ENCODE measurements around the gene COBL. TPM values are rescaled to one million over a fixed set of nuclear protein-coding genes. Genes with fewer than 3 reads are reported as not detected.

Gene COBL
- total RNA-seq, 1 donor from 2014 or later = not detected

DNA sequence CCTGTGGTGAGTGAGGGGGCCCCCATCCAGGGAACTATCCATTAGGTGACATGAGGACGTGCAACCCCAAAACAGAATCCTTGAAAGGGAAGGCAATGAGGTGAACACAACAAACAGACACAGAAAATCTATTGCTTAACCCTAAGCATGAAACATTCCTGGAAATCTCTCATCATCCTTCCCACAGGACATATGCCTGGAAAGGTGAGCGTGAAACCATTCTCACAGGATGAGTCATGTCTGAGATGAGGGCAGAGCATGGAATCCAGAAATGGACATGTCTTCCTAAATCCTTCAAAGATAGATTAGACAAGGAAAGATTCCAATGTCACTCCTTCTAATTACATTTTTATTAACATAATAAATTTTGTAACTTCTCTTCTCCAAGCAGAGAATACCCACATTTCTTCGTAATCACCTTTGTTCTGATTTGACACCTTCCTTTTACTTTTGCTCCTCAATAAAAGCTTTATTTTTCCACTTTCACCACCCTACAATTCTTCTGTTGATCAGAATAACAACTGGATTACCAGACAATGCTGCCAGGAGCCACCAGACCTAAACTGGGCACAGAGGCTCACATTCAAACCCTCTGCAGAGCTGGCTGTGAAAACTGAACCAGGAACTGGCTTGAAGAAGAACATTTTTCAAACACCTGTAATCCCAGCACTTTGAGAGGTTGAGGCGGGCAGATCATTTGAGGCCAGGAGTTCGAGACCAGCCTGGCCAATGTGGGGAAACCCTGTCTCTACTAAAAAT, 67.2 kb downstream of the COBL start:
- Mint-ChIP-seq H3K36me3 (ENCODE audit: unreplicated experiment) (no peaks in the 10 kb centered on the region), H3K9me3 (ENCODE audit: unreplicated experiment) (no peaks in the 10 kb centered on the region), H3K27ac (ENCODE audit: unreplicated experiment) (no peak overlapping the region), H3K27me3 (ENCODE audit: unreplicated experiment) (peaks cover 16% of the 10 kb centered on the region), H3K4me1 (ENCODE audit: unreplicated experiment) (no peaks in the 10 kb centered on the region), H3K4me3 (ENCODE audit: unreplicated experiment) (no peak overlapping the region)
- TF ChIP-seq, protein P1, sequence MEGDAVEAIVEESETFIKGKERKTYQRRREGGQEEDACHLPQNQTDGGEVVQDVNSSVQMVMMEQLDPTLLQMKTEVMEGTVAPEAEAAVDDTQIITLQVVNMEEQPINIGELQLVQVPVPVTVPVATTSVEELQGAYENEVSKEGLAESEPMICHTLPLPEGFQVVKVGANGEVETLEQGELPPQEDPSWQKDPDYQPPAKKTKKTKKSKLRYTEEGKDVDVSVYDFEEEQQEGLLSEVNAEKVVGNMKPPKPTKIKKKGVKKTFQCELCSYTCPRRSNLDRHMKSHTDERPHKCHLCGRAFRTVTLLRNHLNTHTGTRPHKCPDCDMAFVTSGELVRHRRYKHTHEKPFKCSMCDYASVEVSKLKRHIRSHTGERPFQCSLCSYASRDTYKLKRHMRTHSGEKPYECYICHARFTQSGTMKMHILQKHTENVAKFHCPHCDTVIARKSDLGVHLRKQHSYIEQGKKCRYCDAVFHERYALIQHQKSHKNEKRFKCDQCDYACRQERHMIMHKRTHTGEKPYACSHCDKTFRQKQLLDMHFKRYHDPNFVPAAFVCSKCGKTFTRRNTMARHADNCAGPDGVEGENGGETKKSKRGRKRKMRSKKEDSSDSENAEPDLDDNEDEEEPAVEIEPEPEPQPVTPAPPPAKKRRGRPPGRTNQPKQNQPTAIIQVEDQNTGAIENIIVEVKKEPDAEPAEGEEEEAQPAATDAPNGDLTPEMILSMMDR (IDR thresholded peaks at IDR 0.05) = no peak
- DNase-seq (ENCODE audit: extremely low spot score, unreplicated experiment) = no peak

GRCh38 chr7:51246258-51247245, 70.1 kb downstream of the COBL start:
- Mint-ChIP-seq H3K27ac (ENCODE audit: unreplicated experiment) (no peak overlapping the region), H3K9me3 (ENCODE audit: unreplicated experiment) (no peaks in the 10 kb centered on the region), H3K36me3 (ENCODE audit: unreplicated experiment) (no peaks in the 10 kb centered on the region), H3K4me3 (ENCODE audit: unreplicated experiment) (no peak overlapping the region), H3K27me3 (ENCODE audit: unreplicated experiment) (peaks cover 11% of the 10 kb centered on the region), H3K4me1 (ENCODE audit: unreplicated experiment) (no peaks in the 10 kb centered on the region)
- TF ChIP-seq, protein P1 (IDR thresholded peaks at IDR 0.05) = no peak
- peak; percentile 44 for DNase-seq (ENCODE audit: extremely low spot score, unreplicated experiment)

DNA sequence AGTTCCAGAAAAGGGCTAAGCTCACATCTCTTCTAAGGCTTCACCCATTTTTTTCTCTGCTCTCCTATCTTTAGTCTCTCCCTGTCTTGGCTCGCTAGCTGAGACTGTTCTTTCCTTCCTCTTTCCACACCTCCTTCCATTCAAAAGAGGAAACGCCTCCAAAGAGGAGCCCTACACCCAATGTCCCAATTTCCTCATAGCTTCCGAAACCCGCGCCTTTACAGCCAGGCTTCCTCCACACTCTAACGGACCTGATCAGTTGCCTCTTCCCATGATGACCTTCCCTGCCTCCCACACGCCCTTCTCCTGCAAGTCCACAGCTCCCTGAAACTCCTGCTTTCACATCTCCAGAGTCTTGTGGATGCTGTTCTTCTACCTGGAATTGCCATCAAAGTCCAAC, 71.7 kb downstream of the COBL start:
- Mint-ChIP-seq H3K4me3 (ENCODE audit: unreplicated experiment) (no peak overlapping the region), H3K36me3 (ENCODE audit: unreplicated experiment) (no peaks in the 10 kb centered on the region), H3K27ac (ENCODE audit: unreplicated experiment) (no peak overlapping the region), H3K27me3 (ENCODE audit: unreplicated experiment) (peaks cover 11% of the 10 kb centered on the region), H3K4me1 (ENCODE audit: unreplicated experiment) (no peaks in the 10 kb centered on the region), H3K9me3 (ENCODE audit: unreplicated experiment) (no peaks in the 10 kb centered on the region)
- TF ChIP-seq, protein P1 (IDR thresholded peaks at IDR 0.05) = no peak
- no peak for DNase-seq (ENCODE audit: extremely low spot score, unreplicated experiment)

DNA sequence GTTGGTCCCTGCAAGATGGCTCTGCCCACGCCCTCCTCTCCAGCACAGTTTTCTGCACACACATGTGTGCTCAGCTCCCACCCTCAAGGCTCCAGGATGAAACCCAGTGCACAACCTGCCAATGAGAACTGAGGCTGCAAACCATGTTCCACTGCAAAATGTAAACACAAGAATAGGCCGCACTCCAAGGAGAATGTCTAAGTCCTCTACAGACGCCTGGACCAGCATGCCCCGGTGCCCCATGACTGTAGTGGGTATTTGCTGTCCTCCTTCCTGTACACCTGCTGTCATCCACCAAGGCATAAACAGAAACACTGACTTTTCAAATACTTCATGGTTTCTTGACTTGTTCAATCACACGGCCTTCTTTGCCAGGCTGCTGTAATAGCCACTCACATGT, 72.6 kb downstream of the COBL start:
- no peaks in the 10 kb centered on the region for H3K4me1 Mint-ChIP-seq (ENCODE audit: unreplicated experiment)
- TF ChIP-seq, protein P1 (IDR thresholded peaks at IDR 0.05) = no peak

DNA sequence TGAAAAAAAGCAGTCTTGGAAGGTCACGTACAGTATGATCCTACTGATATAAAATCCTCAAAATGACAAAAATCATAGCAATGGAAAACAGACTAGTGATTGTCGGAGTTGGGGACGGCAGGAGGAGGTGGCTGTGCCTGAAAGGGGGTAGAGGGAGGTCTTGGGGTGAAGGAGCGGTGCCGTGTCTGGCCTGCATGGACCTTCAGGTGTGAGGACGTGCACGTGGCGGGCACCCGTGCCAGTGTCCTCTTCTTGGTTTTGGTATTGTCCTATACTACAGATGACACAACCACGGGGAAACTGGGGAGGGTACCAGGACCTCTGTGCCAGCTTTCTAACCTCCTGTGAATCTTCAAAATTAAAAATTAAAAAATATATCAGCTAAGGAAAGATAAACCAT, 73.0 kb downstream of the COBL start:
- Mint-ChIP-seq H3K27ac (ENCODE audit: unreplicated experiment) (no peak overlapping the region), H3K4me1 (ENCODE audit: unreplicated experiment) (no peaks in the 10 kb centered on the region), H3K27me3 (ENCODE audit: unreplicated experiment) (peaks cover 8% of the 10 kb centered on the region), H3K9me3 (ENCODE audit: unreplicated experiment) (no peaks in the 10 kb centered on the region), H3K4me3 (ENCODE audit: unreplicated experiment) (no peak overlapping the region), H3K36me3 (ENCODE audit: unreplicated experiment) (no peaks in the 10 kb centered on the region)
- DNase-seq (ENCODE audit: extremely low spot score, unreplicated experiment) = no peak
- TF ChIP-seq, protein P1 (IDR thresholded peaks at IDR 0.05) = no peak

More for the DNA sequence above, 72.6 kb downstream of the COBL start:
- Mint-ChIP-seq H3K4me3 (ENCODE audit: unreplicated experiment) (no peak overlapping the region), H3K27me3 (ENCODE audit: unreplicated experiment) (peaks cover 10% of the 10 kb centered on the region), H3K36me3 (ENCODE audit: unreplicated experiment) (no peaks in the 10 kb centered on the region), H3K27ac (ENCODE audit: unreplicated experiment) (no peak overlapping the region), H3K9me3 (ENCODE audit: unreplicated experiment) (no peaks in the 10 kb centered on the region)
- no peak for DNase-seq (ENCODE audit: extremely low spot score, unreplicated experiment)

Measured in osteocyte (in vitro differentiated cells).